HepG2 (cell line): Measurements from ENCODE around the gene CCDC148. TPM values are rescaled to one million over a fixed set of nuclear protein-coding genes. Genes with fewer than 3 reads are reported as not detected.

Experiments
- CENPT ChIP-seq: sonication (generic); formaldehyde crosslinking; IDR thresholded peaks from 2 replicates; pipeline ENCODE4 v1.8.0; 2022; ENCODE audit warnings: low read depth, mild to moderate bottlenecking, moderate library complexity, missing genetic modification reagents
- CREM ChIP-seq, 2 experiments: sonication (generic) in 1 of 2; formaldehyde crosslinking in 1 of 2; IDR thresholded peaks; 2 replicates each; pipeline versions ENCODE4 v1.4.0 to v1.6.1; 2016 to 2020; ENCODE audit warnings: antibody characterized with exemption in 1 of 2, mild to moderate bottlenecking in 1 of 2, missing genetic modification reagents in 1 of 2
- DZIP1 ChIP-seq: sonication (generic); formaldehyde crosslinking; IDR thresholded peaks from 2 replicates; pipeline ENCODE4 v1.5.0; 2020; ENCODE audit warnings: mild to moderate bottlenecking, missing genetic modification reagents
- FOSL1 ChIP-seq: sonication (generic); formaldehyde crosslinking; IDR thresholded peaks from 2 replicates; pipeline ENCODE4 v1.9.0; 2021; ENCODE audit warnings: missing genetic modification reagents, borderline replicate concordance
- HNF4G ChIP-seq, 2 experiments: sonication (generic) in 1 of 2; formaldehyde crosslinking in 1 of 2; IDR thresholded peaks; 2 replicates each; pipeline versions ENCODE4 v1.4.0 to v1.6.1; 2011 to 2020; ENCODE audit warnings: borderline replicate concordance in 2 of 2, low read depth in 2 of 2, mild to moderate bottlenecking in 2 of 2, low read length in 1 of 2, missing genetic modification reagents in 1 of 2, moderate library complexity in 1 of 2
- PBX2 ChIP-seq: IDR thresholded peaks from 2 replicates; pipeline ENCODE4 v1.6.1; 2016; ENCODE audit warnings: control low read depth
- RARA ChIP-seq: IDR thresholded peaks from 2 replicates; pipeline ENCODE4 v1.6.1; 2016; ENCODE audit warnings: missing genetic modification reagents, missing compliant biosample characterization
- SATB2 ChIP-seq: sonication (generic); formaldehyde crosslinking; IDR thresholded peaks from 2 replicates; pipeline ENCODE4 v1.5.0; 2020; ENCODE audit warnings: missing genetic modification reagents
- ZBTB34 ChIP-seq: sonication (generic); formaldehyde crosslinking; IDR thresholded peaks from 2 replicates; pipeline ENCODE4 v1.8.0; 2022; ENCODE audit warnings: mild to moderate bottlenecking, missing genetic modification reagents
- ZBTB8A ChIP-seq: sonication (generic); formaldehyde crosslinking; IDR thresholded peaks from 2 replicates; pipeline ENCODE4 v1.4.0; 2020; ENCODE audit warnings: mild to moderate bottlenecking, low read depth, missing genetic modification reagents, borderline replicate concordance
- ZFX ChIP-seq: sonication (generic); formaldehyde crosslinking; IDR thresholded peaks from 2 replicates; pipeline ENCODE4 v1.4.0; 2020; ENCODE audit warnings: mild to moderate bottlenecking, low read depth, missing genetic modification reagents, moderate library complexity
- ZHX2 ChIP-seq, 2 experiments: sonication (generic) in 1 of 2; formaldehyde crosslinking in 1 of 2; IDR thresholded peaks; 2 replicates each; pipeline versions ENCODE4 v1.6.1 to v1.9.0; 2014 to 2022; ENCODE audit warnings: antibody characterized with exemption in 1 of 2, borderline replicate concordance in 1 of 2, inconsistent platforms in 1 of 2, low read depth in 1 of 2, missing genetic modification reagents in 1 of 2
- ZMYM2 ChIP-seq: sonication (generic); formaldehyde crosslinking; IDR thresholded peaks from 2 replicates; pipeline ENCODE4 v1.8.0; 2022; ENCODE audit warnings: mild to moderate bottlenecking, missing genetic modification reagents
- ZNF317 ChIP-seq: sonication (generic); formaldehyde crosslinking; IDR thresholded peaks from 2 replicates; pipeline ENCODE4 v1.5.0; 2020; ENCODE audit warnings: mild to moderate bottlenecking, missing genetic modification reagents
- ZNF614 ChIP-seq: IDR thresholded peaks from 2 replicates; pipeline ENCODE4 v1.6.1; 2018; ENCODE audit warnings: missing biosample characterization, missing genetic modification reagents, inconsistent platforms, borderline replicate concordance
- ZNF670 ChIP-seq: sonication (generic); formaldehyde crosslinking; IDR thresholded peaks from 2 replicates; pipeline ENCODE4 v1.8.0; 2022; ENCODE audit warnings: mild to moderate bottlenecking, missing genetic modification reagents, borderline replicate concordance
- ZNF737 ChIP-seq: sonication (generic); formaldehyde crosslinking; IDR thresholded peaks from 2 replicates; pipeline ENCODE4 v1.5.0; 2020; ENCODE audit warnings: missing genetic modification reagents, mild to moderate bottlenecking, borderline replicate concordance
- polyA plus RNA-seq, 8 experiments: library from polyadenylated mRNA; depleted of rRNA in 3 of 8; stranded (reverse) in 7 of 8; unstranded in 1 of 8; fragments of >200 nt; fragmentation: Illumina TruSeq in 4 of 8; extraction: Trizol in 4 of 8; gene quantifications; 2 replicates each; pipeline versions ENCODE4 v1.2.1 to v1.2.3, GENCODE V29; 2011 to 2016; ENCODE audit warnings: low read depth in 4 of 8, missing spikeins in 1 of 8, mixed read lengths in 1 of 8; ENCODE audit not compliant: insufficient read depth in 1 of 8
- total RNA-seq, 5 experiments: library from RNA; depleted of rRNA; stranded (reverse); fragments of >200 nt; fragmentation: Illumina TruSeq; extraction: Trizol; gene quantifications; 2 replicates each; pipeline ENCODE4 v1.2.3, GENCODE V29; 2016; ENCODE audit warnings: low read depth in 1 of 5

The CCDC148 gene
- total and polyA plus RNA-seq, 2 of the 13 experiments (the other 11 are each of a cell fraction or from before 2014, with no cell fraction given), result 0.30 to 0.49 TPM

GRCh38 chr2:158134655-158135054, 321.9 kb downstream of the CCDC148 start (continued):
- TF ChIP-seq ZNF317 (CRISPR knock-in tag), result peak; percentile 77
- 0 out of 2 replicates have a peak, but pooled peaks have one; percentile 23 for TF ChIP-seq CREM (IDR thresholded peaks at IDR 0.05)
- TF ChIP-seq CREM (CRISPR knock-in tag; IDR thresholded peaks at IDR 0.05), result no peak
- no peak for TF ChIP-seq ZBTB8A (CRISPR knock-in tag)
- TF ChIP-seq RARA, result peak; percentile 27; the same call in 1 of the 2 replicates
- no peak for TF ChIP-seq ZNF737 (CRISPR knock-in tag)
- no peak for TF ChIP-seq DZIP1 (CRISPR knock-in tag)
- TF ChIP-seq HNF4G (IDR thresholded peaks at IDR 0.05; ENCODE audit: borderline replicate concordance, low read depth, low read length), result peak; percentile 68; the same call in 1 of the 2 replicates
- TF ChIP-seq HNF4G (CRISPR knock-in tag; IDR thresholded peaks at IDR 0.05; ENCODE audit: borderline replicate concordance, low read depth), result peak; percentile 55; the same call in 1 of the 2 replicates
- TF ChIP-seq PBX2 (CRISPR knock-in tag), result no peak
- TF ChIP-seq FOSL1, result no peak
- no peak for TF ChIP-seq CENPT (CRISPR knock-in tag)
- TF ChIP-seq ZFX (CRISPR knock-in tag), result no peak
- peak; percentile 22; the same call in 1 of the 2 replicates for TF ChIP-seq ZNF614
- 0 out of 2 replicates have a peak, but pooled peaks have one; percentile 53 for TF ChIP-seq ZNF670
- no peak for TF ChIP-seq SATB2 (CRISPR knock-in tag)
- TF ChIP-seq ZHX2 (IDR thresholded peaks at IDR 0.05; ENCODE audit: low read depth), result no peak
- no peak for TF ChIP-seq ZHX2 (CRISPR knock-in tag; IDR thresholded peaks at IDR 0.05; ENCODE audit: borderline replicate concordance)
- TF ChIP-seq ZMYM2 (CRISPR knock-in tag), result peak; percentile 74
- no peak for TF ChIP-seq ZBTB34 (CRISPR knock-in tag)
